Thoracic aorta endothelial cell (primary cell): ENCODE results near the gene RBP2. TPM values are rescaled to one million over a fixed set of nuclear protein-coding genes. Genes with fewer than 3 reads are reported as not detected.

ENCODE experiments used
- total RNA-seq: library from RNA; depleted of rRNA; stranded (reverse); fragments of >200 nt; gene quantifications from 2 replicates; pipeline ENCODE4 v1.2.3, GENCODE V29; 2012

The RBP2 gene
- total RNA-seq, result not detected in 2 replicates

DNA sequence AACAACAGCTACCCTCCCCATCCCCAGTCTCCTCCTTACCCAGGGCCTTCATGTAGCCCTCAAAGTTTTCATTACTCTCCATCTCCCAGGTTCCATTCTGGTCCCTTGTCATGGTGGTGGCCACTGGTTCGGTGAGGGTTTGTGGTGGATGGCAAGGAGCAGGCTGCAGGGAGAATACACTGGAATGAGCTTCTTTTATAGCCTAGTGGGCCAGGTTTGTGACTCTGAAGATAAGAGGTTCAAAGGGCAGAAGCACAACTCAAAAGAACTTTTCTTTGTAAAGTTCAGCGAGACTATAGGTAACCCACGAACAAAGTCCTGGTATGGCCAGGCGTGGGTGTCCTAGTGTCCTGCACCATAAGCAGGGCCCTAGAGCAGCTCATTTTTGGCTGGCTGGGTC, at the start of gene RBP2:
TSS of gene RBP2 (minus strand) at position 169 of the 400 bp plus-strand sequence. CDS start at position 112, 57 bp downstream.

Other genes starting within 250 kb of the RBP2 start
- gene MRPS22, start 132.5 kb downstream of the RBP2 start, total RNA-seq, result 98.8 and 107 TPM in 2 replicates
- gene COPB2, start 86.9 kb downstream of the RBP2 start, total RNA-seq, result 187 and 207 TPM in 2 replicates
- gene RBP1, start 63.2 kb upstream of the RBP2 start, total RNA-seq, result 0.80 and 2.3 TPM in 2 replicates
- 0.27 and 0.86 TPM in 2 replicates for gene NMNAT3, start 201.5 kb upstream of the RBP2 start, total RNA-seq